Lower lobe of right lung (tissue), 2 donors: ENCODE measurements around the gene PRCD. TPM values are rescaled to one million over a fixed set of nuclear protein-coding genes. Genes with fewer than 3 reads are reported as not detected.
A peak's percentile ranks its signal among the peaks of the same experiment; 100 is the strongest.

Experiments
- ATAC-seq, 2 donors: fragments of 200-7000 bp; cut with Tn5 transposase; one replicate each; pipeline ENCODE4 v1.9.1; 2020 to 2022; ENCODE audit warnings: mild to moderate bottlenecking in 2 of 2, moderate library complexity in 2 of 2
- DNase-seq: peaks from one replicate; pipeline ENCODE4 v3.0.0-alpha.2; 2020
- H3K27ac ChIP-seq: fragments of 200-600 bp; one replicate; pipeline ENCODE4 v1.8.0; 2022
- H3K27me3 ChIP-seq: fragments of 200-600 bp; one replicate; pipeline ENCODE4 v1.8.0; 2022; ENCODE audit warnings: low read depth
- H3K36me3 ChIP-seq: fragments of 200-600 bp; one replicate; pipeline ENCODE4 v1.8.0; 2022; ENCODE audit warnings: mild to moderate bottlenecking
- H3K4me1 ChIP-seq: fragments of 200-600 bp; one replicate; pipeline ENCODE4 v1.8.0; 2022
- H3K4me3 ChIP-seq: fragments of 200-600 bp; one replicate; pipeline ENCODE4 v1.8.0; 2022; ENCODE audit warnings: mild to moderate bottlenecking
- H3K9me3 ChIP-seq: fragments of 200-600 bp; one replicate; pipeline ENCODE4 v1.8.0; 2022
- CTCF ChIP-seq: fragments of 200-600 bp; IDR thresholded peaks from one replicate; pipeline ENCODE4 v1.8.0; 2022; ENCODE audit warnings: antibody characterized with exemption, mild to moderate bottlenecking
- intact Hi-C: fragments of 100-400 bp; cut with DNase I; formaldehyde crosslinking; loops from one replicate; pipeline ENCODE4 v1.11.0; 2022
- total RNA-seq: library from RNA; stranded (reverse); fragmentation: NEBNext Ultra II Directional; extraction: Animal tissue kit (Norgen Biotek cat#: 25700); gene quantifications from one replicate; pipeline ENCODE4 v1.2.1, GENCODE V29; 2021
- donor health status: DM: no; HTN: yes; CAD: no; lungs with severe emphysema.

PRCD gene
- total RNA-seq, 1 donor from 2014 or later: 8.2 TPM

GRCh38 chr17:76497979-76498875 is 41.6 kb upstream of the PRCD start:
- peak overlapping the region; percentile 27 for H3K4me3 ChIP-seq
- peaks cover 74% of the 10 kb centered on the region for H3K4me1 ChIP-seq
- H3K27ac ChIP-seq: peak overlapping the region; percentile 90
- H3K27me3 ChIP-seq: no peaks in the 10 kb centered on the region
- DNase-seq: peak; percentile 74
- no peaks in the 10 kb centered on the region for H3K36me3 ChIP-seq
- intact Hi-C loops: no loop called here
- ATAC-seq: peak; percentile 43 to 68
- no peaks in the 10 kb centered on the region for H3K9me3 ChIP-seq
- no peak for TF ChIP-seq CTCF

DNA sequence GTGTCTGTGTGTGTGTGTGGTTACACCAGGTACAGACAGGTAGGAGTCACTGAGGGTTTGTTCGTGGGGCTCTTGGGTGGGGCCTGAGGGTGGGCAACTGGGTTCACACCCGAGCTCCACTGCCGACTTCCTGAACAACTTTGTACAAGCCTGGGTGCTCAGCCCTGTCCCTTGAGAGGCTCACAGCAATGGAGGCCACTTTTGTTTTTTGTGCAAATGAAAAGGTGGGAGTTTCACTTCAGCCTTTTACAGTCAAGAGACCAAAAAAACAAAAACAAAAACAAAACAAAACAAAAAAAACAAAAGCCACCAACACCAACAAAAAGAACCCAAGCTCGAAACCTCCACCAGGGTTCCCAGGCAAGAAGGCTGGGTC is 41.0 kb upstream of the PRCD start:
- TF ChIP-seq CTCF: no peak
- Histone ChIP-seq H3K4me1 (peaks cover 68% of the 10 kb centered on the region), H3K36me3 (no peaks in the 10 kb centered on the region), H3K9me3 (no peaks in the 10 kb centered on the region), H3K27ac (peak overlapping the region; percentile 90), H3K4me3 (peak overlapping the region; percentile 81), H3K27me3 (no peaks in the 10 kb centered on the region)
- ATAC-seq (no peak), DNase-seq (no peak)
- intact Hi-C loops: no loop called here

DNA sequence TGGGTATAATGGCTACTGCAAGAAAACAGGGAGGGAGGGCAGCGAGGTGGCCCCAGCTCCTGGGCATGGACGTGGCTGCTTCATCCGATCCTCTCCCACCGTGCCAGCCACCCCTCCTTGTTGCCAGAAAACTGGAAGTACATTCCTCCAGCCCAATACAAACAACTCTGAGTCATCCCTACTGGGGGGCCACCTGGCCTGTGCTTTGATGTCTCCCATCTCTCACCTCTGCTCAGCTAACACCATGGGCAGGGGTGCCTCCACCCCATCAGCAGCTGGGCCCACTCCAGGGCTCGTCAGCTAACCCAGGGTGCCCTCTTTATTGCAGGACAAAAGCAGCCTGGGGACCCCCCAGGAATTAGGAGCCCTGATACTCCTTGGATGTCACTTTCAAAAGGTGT is 40.6 kb upstream of the PRCD start:
- intact Hi-C loops: no loop called here
- H3K4me1 ChIP-seq: peaks cover 64% of the 10 kb centered on the region
- TF ChIP-seq CTCF: no peak
- H3K27me3 ChIP-seq: no peaks in the 10 kb centered on the region
- DNase-seq (no peak), ATAC-seq (no peak)
- peak overlapping the region; percentile 90 for H3K27ac ChIP-seq
- H3K9me3 ChIP-seq: no peaks in the 10 kb centered on the region
- no peaks in the 10 kb centered on the region for H3K36me3 ChIP-seq
- peak overlapping the region; percentile 81 for H3K4me3 ChIP-seq

GRCh38 chr17:76500074-76500746 is 39.6 kb upstream of the PRCD start:
- intact Hi-C loops: no loop called here
- no peaks in the 10 kb centered on the region for H3K27me3 ChIP-seq
- peak overlapping the region; percentile 90 for H3K27ac ChIP-seq
- DNase-seq (peak; percentile 57), ATAC-seq (no peak)
- peak overlapping the region; percentile 81 for H3K4me3 ChIP-seq
- no peaks in the 10 kb centered on the region for H3K36me3 ChIP-seq
- H3K9me3 ChIP-seq: no peaks in the 10 kb centered on the region
- TF ChIP-seq CTCF: no peak
- H3K4me1 ChIP-seq: peaks cover 58% of the 10 kb centered on the region

DNA sequence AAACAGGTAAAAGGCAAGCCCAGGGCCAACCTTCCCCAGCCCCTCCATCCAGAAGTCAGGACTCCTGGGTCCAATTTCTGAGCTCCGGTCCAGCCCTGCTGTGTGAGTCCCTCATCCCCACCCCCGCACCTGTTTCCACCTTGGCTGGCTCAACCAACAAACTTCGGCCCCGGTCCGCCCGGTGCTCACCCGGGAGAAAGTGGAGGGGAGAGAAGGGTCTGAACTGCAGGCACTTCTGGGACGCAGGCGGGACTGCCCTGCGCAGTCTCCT is 39.2 kb upstream of the PRCD start:
- ATAC-seq (peak in 1 of 2 donors; percentile 9), DNase-seq (no peak)
- no peaks in the 10 kb centered on the region for H3K27me3 ChIP-seq
- TF ChIP-seq CTCF: no peak
- H3K9me3 ChIP-seq: no peaks in the 10 kb centered on the region
- no peaks in the 10 kb centered on the region for H3K36me3 ChIP-seq
- H3K4me3 ChIP-seq: peak overlapping the region; percentile 81
- intact Hi-C loops: no loop called here
- H3K27ac ChIP-seq: peak overlapping the region; percentile 90
- H3K4me1 ChIP-seq: peaks cover 58% of the 10 kb centered on the region
